ENCODE data around the gene TBL1XR1.
"Not testable (repeated sequence)": the region's sequence is repeated elsewhere in the genome, so short reads cannot be mapped to it uniquely, and the experiment has no call there.

TBL1XR1 gene

GRCh38 chr3:177208223-177208622 is 10.9 kb upstream of the TBL1XR1 start:
- DNase-seq, result no peak

- DNase-seq, result no peak
Measured at GRCh38 chr3:177206936-177207335, 9.7 kb upstream of the TBL1XR1 start.

- no peak for DNase-seq
Measured at GRCh38 chr3:177203689-177204395, 6.6 kb upstream of the TBL1XR1 start.

- DNase-seq, result not testable (repeated sequence)
Measured at GRCh38 chr3:177203016-177203415, 5.7 kb upstream of the TBL1XR1 start.

GRCh38 chr3:177201700-177202397 is 4.6 kb upstream of the TBL1XR1 start:
- DNase-seq, result peak; percentile 18

- DNase-seq, result no peak
Measured at GRCh38 chr3:177199206-177199760, 2.0 kb upstream of the TBL1XR1 start.

- DNase-seq, result no peak
Measured at GRCh38 chr3:177197727-177198460, 612 bp upstream of the TBL1XR1 start.

GRCh38 chr3:177196456-177197040 is 734 bp downstream of the TBL1XR1 start:
- peak; percentile 48 for DNase-seq

- DNase-seq, result no peak
Measured at GRCh38 chr3:177196008-177196455, 1.2 kb downstream of the TBL1XR1 start.

GRCh38 chr3:177195242-177195991 is 1.9 kb downstream of the TBL1XR1 start:
- peak; percentile 22 for DNase-seq

- DNase-seq, result no peak
Measured at GRCh38 chr3:177194299-177194698, 3.0 kb downstream of the TBL1XR1 start.

GRCh38 chr3:177193688-177194268 is 3.5 kb downstream of the TBL1XR1 start:
- DNase-seq, result peak; percentile 17

- DNase-seq, result not testable (repeated sequence)
Measured at GRCh38 chr3:177193275-177193674, 4.0 kb downstream of the TBL1XR1 start.

- DNase-seq, result no peak
Measured at GRCh38 chr3:177190756-177191681, 6.3 kb downstream of the TBL1XR1 start.

- DNase-seq, result not testable (repeated sequence)
Measured at GRCh38 chr3:177190184-177190583, 7.1 kb downstream of the TBL1XR1 start.

- not testable (repeated sequence) for DNase-seq
Measured at GRCh38 chr3:177188325-177188724, 9.0 kb downstream of the TBL1XR1 start.

GRCh38 chr3:177186306-177186705 is 11.0 kb downstream of the TBL1XR1 start:
- DNase-seq, result no peak

GRCh38 chr3:177185035-177185574 is 12.2 kb downstream of the TBL1XR1 start:
- no peak for DNase-seq

GRCh38 chr3:177184602-177185001 is 12.7 kb downstream of the TBL1XR1 start:
- DNase-seq, result not testable (repeated sequence)

GRCh38 chr3:177182352-177182751 is 14.9 kb downstream of the TBL1XR1 start:
- DNase-seq, result no peak

Measured in fibroblast of skin of abdomen (primary cell).